GM12878 (cell line): Measurements from ENCODE around the gene XPO1. TPM values are rescaled to one million over a fixed set of nuclear protein-coding genes. Genes with fewer than 3 reads are reported as not detected.

Experiments
- ATAC-seq: fragments of 200-7000 bp; cut with Tn5 transposase; 3 replicates; pipeline ENCODE4 v1.9.1; 2020; ENCODE audit warnings: mild to moderate bottlenecking, moderate library complexity
- BruUV-seq: library from RNA; stranded (reverse); fragments of 400-500 nt; replicated peaks from 2 replicates; lab custom pipeline; 2021; lab: Mats Ljungman, UMichigan
- CTCF ChIA-PET: fragments of 300-600 bp; sonication (Branson Sonifier 250); formaldehyde crosslinking; extraction: SDS; loops from one replicate; lab custom pipeline; 2021; ENCODE audit warnings: inconsistent platforms; lab: Yijun Ruan, JAX
- POLR2A ChIA-PET: fragments of 350-600 bp; formaldehyde crosslinking; extraction: SDS; loops from one replicate; lab custom pipeline; 2021; ENCODE audit warnings: inconsistent platforms; lab: Charles Lee
- RAD21 ChIA-PET: fragments of 300-600 bp; sonication (Branson Sonifier 250); formaldehyde crosslinking; loops from one replicate; lab custom pipeline; 2023; ENCODE audit warnings: antibody characterized with exemption; ENCODE audit not compliant: unreplicated experiment; lab: Charles Lee
- SMC1A ChIA-PET: fragments of 300-600 bp; sonication (Branson Sonifier 250); formaldehyde crosslinking; loops from one replicate; lab custom pipeline; 2023; ENCODE audit not compliant: unreplicated experiment, uncharacterized antibody; lab: Charles Lee
- DNase-seq: peaks from one replicate; pipeline ENCODE4 v3.0.0-alpha.2; 2011; ENCODE audit warnings: low read depth, low spot score
- FAIRE-seq: peaks from 3 replicates; lab custom pipeline; 2011; peaks lifted over from hg19 to GRCh38; lab: Jason Lieb, UNC
- H2AFZ ChIP-seq: 2 replicates; pipeline ENCODE4 v1.6.0; 2011; ENCODE audit warnings: low read depth, low read length, control low read depth; ENCODE audit not compliant: control insufficient read depth
- H3K27ac ChIP-seq: 2 replicates; pipeline ENCODE4 v1.5.1; 2011; ENCODE audit warnings: control low read depth; ENCODE audit not compliant: control insufficient read depth, insufficient read depth
- H3K27me3 ChIP-seq, 2 experiments: replicated peaks in 1 of 2; 2 replicates each; pipeline versions ENCODE4 v1.6.0 to v1.6.1; 2011; ENCODE audit warnings: low read length in 1 of 2; ENCODE audit not compliant: control insufficient read depth in 2 of 2, insufficient read depth in 2 of 2
- H3K36me3 ChIP-seq, 2 experiments: 2 replicates each; pipeline ENCODE4 v1.5.1; 2011; ENCODE audit warnings: low read length in 1 of 2; ENCODE audit not compliant: control insufficient read depth in 2 of 2, insufficient read depth in 2 of 2
- H3K4me1 ChIP-seq: 2 replicates; pipeline ENCODE4 v1.6.1; 2011; ENCODE audit warnings: mild to moderate bottlenecking, low read length, moderate library complexity, mixed read lengths; ENCODE audit not compliant: control insufficient read depth, insufficient read depth
- H3K4me2 ChIP-seq: 2 replicates; pipeline ENCODE4 v1.6.0; 2011; ENCODE audit warnings: control low read depth; ENCODE audit not compliant: control insufficient read depth, insufficient read depth
- H3K4me3 ChIP-seq: fragments of 200-600 bp; sonication (generic); 2 replicates; pipeline ENCODE4 v1.5.1; 2016
- H3K79me2 ChIP-seq: 2 replicates; pipeline ENCODE4 v1.6.0; 2011; ENCODE audit warnings: low read length; ENCODE audit not compliant: control insufficient read depth, insufficient read depth
- H3K9ac ChIP-seq: 2 replicates; pipeline ENCODE4 v1.8.0; 2011; ENCODE audit warnings: low read length, control low read depth, mixed read lengths; ENCODE audit not compliant: control insufficient read depth, insufficient read depth
- H3K9me3 ChIP-seq: replicated peaks from 3 replicates; pipeline ENCODE4 v1.5.1; 2011; ENCODE audit warnings: mild to moderate bottlenecking, low read length; ENCODE audit not compliant: control insufficient read depth, insufficient read depth
- H4K20me1 ChIP-seq: 2 replicates; pipeline ENCODE4 v1.6.0; 2011; ENCODE audit not compliant: control insufficient read depth, insufficient read depth
- CBX3 ChIP-seq: fragments of 200-600 bp; sonication (generic); IDR thresholded peaks from 2 replicates; pipeline ENCODE4 v1.6.1; 2016; ENCODE audit warnings: low read depth, borderline replicate concordance
- GATAD2B ChIP-seq: fragments of 450-650 bp; conservative IDR thresholded peaks from 2 replicates; pipeline ENCODE4 v1.6.1; 2017; ENCODE audit warnings: low read depth, mild to moderate bottlenecking, moderate library complexity
- MEF2A ChIP-seq: IDR thresholded peaks from 2 replicates; pipeline ENCODE4 v1.6.1; 2011; ENCODE audit warnings: low read depth, mild to moderate bottlenecking, low read length, moderate library complexity; ENCODE audit not compliant: insufficient read depth
- SRF ChIP-seq, 2 experiments: IDR thresholded peaks; 2 replicates each; pipeline ENCODE4 v1.6.1; 2011; ENCODE audit warnings: low read depth in 2 of 2, low read length in 2 of 2, mild to moderate bottlenecking in 1 of 2, moderate library complexity in 1 of 2
- TARDBP ChIP-seq: IDR thresholded peaks from 2 replicates; pipeline ENCODE4 v1.6.1; 2016; ENCODE audit warnings: borderline replicate concordance
- WGBS: methylation state at CpG from one replicate; pipeline ENCODE4 v1.1.6; 2016; ENCODE audit warnings: low lambda C conversion rate; ENCODE audit not compliant: insufficient replicate concordance, insufficient coverage; ENCODE audit errors: missing lambda C conversion rate; 5-methylcytosine and 5-hydroxymethylcytosine counted together
- in situ Hi-C: fragments of 300-500 bp; cut with MboI; formaldehyde crosslinking; loops from 9 replicates; pipeline ENCODE4 v1.14.3; 2018; ENCODE audit warnings: mixed read lengths
- intact Hi-C: fragments of 100-400 bp; cut with micrococcal nuclease; formaldehyde crosslinking; loops from one replicate; pipeline ENCODE4 v1.14.2; 2022; ENCODE audit not compliant: unreplicated experiment
- polyA plus RNA-seq, 11 experiments: library from polyadenylated mRNA; depleted of rRNA in 4 of 11; unstranded in 6 of 11; stranded (reverse) in 5 of 11; fragments of >200 nt; fragmentation: Nextera tagmentation in 4 of 11; fragmentation: Illumina TruSeq in 1 of 11; extraction: Ambion mirVana in 4 of 11; extraction: Trizol in 1 of 11; gene quantifications; 1 replicate in 1 of 11; 2 replicates in 10 of 11; pipeline versions ENCODE4 v1.2.1 to v1.2.3, GENCODE V29; 2011 to 2016; ENCODE audit warnings: inconsistent platforms in 2 of 11, missing spikeins in 2 of 11, low read depth in 1 of 11
- total RNA-seq, 4 experiments: library from RNA; depleted of rRNA in 3 of 4; stranded (reverse); fragments of >200 nt in 3 of 4; fragmentation: Illumina TruSeq in 1 of 4; extraction: Trizol in 1 of 4; gene quantifications; 2 replicates each; pipeline versions ENCODE4 v1.2.1 to v1.2.3, GENCODE V29; 2013 to 2021
- TF ChIP-seq, protein P1 (sequence below): fragments of 450-650 bp; IDR thresholded peaks from 2 replicates; pipeline ENCODE4 v1.6.1; 2017; ENCODE audit warnings: mild to moderate bottlenecking, low read depth, inconsistent platforms; ENCODE audit not compliant: poor library complexity, severe bottlenecking
- TF ChIP-seq, protein P2 (sequence below): fragments of 450-650 bp; IDR thresholded peaks from 2 replicates; pipeline ENCODE4 v1.6.1; 2017; ENCODE audit warnings: mild to moderate bottlenecking, moderate library complexity
- TF ChIP-seq, protein P3 (sequence below): fragments of 450-650 bp; IDR thresholded peaks from 2 replicates; pipeline ENCODE4 v1.6.1; 2018; ENCODE audit warnings: borderline replicate concordance, mild to moderate bottlenecking; ENCODE audit not compliant: partially characterized antibody

XPO1 gene
- total and polyA plus RNA-seq, 10 of the 15 experiments (the other 5 are each of a cell fraction or from before 2014, with no cell fraction given), result 57.3 to 216 (median 153) TPM

DNA sequence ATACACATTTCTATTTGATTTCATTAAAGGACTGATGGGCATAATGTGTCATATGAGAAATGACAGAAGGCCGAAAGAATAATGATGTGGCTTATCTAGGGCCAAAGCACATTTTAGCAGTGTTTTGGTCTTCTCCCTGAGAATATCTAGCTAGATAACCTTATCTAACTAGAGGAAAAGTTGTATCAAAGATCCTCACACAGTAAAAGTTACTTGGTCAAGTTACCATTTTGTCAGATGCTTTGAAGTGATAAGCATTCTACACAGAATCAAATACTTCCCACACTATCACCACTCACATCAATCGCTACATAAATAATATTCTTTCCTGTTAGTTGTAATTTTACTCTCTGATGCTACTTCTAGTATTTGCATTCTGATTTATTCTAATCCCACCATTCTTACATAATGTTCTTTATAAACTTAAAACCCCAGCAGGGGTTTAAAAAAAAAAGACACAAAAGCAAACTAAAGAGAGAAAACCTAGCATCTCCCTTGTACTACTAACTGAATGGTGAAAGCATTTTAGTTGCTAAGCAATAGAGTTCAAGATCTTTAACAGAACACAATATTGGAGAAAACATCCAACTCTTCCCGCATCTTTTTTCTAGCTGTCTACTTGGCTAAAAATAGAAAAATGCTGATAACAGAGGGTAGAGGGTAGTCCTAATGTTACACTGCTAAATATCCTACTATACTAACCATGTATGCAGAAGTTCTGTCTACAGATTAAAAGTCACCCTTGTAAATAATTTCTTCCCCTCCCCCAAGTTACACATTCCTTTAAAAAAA, 8.0 kb downstream of the XPO1 start:
- H3K79me2 ChIP-seq, result peaks cover 96% of the 10 kb centered on the region
- ChIA-PET SMC1A (interaction anchor here (0.6 to 2.0 kb wide), 9 partner anchors 9 to 556 kb away, joined by 3 to 9 read pairs (median 4); no protein-coding TSS in a partner anchor), RAD21 (no interaction called here), CTCF (interaction anchor here (0.6 to 2.7 kb wide), 6 partner anchors 23 to 1244 kb away, joined by 3 to 11 read pairs (median 4); no protein-coding TSS in a partner anchor), POLR2A (interaction anchor here (0.6 to 0.8 kb wide), 3 partner anchors 9 to 79 kb away, joined by 3 to 6 read pairs (median 3); no protein-coding TSS in a partner anchor)
- H3K36me3 ChIP-seq, result peaks cover 2 to 8% of the 10 kb centered on the region in 2 experiments; a peak in 2 of 4 replicates
- no peaks in the 10 kb centered on the region for H3K9me3 ChIP-seq
- in situ Hi-C loops (no loop called here), intact Hi-C loops (loop anchor here (10.0 kb wide), 2 partner anchors 125 to 235 kb away; no protein-coding TSS in a partner anchor)
- H3K27me3 ChIP-seq, result no peaks in the 10 kb centered on the region
- 80% methylated on average over 3 of the region's 3 CpGs for WGBS
- BruUV-seq, result TSS peak; percentile 18
- no peak overlapping the region for H3K27ac ChIP-seq
- ATAC-seq (no peak), FAIRE-seq (no peak), DNase-seq (no peak)
- 0 out of 2 replicates have a peak, but pooled peaks cover 5% of the 10 kb centered on the region for H3K4me1 ChIP-seq
- 0 out of 2 replicates have a peak overlapping the region, but pooled peaks have one; percentile 0 for H3K4me3 ChIP-seq
- no peak overlapping the region for H2AFZ ChIP-seq
- H4K20me1 ChIP-seq, result no peaks in the 10 kb centered on the region
- H3K4me2 ChIP-seq, result peak overlapping the region; percentile 25; the same call in 1 of the 2 replicates
- TF ChIP-seq GATAD2B (no peak), MEF2A (no peak), SRF (IDR thresholded peaks at IDR 0.05; ENCODE audit: low read depth in 2 of 2, low read length in 2 of 2) (no peak), TARDBP (no peak), CBX3 (no peak)
- TF ChIP-seq, protein P1, sequence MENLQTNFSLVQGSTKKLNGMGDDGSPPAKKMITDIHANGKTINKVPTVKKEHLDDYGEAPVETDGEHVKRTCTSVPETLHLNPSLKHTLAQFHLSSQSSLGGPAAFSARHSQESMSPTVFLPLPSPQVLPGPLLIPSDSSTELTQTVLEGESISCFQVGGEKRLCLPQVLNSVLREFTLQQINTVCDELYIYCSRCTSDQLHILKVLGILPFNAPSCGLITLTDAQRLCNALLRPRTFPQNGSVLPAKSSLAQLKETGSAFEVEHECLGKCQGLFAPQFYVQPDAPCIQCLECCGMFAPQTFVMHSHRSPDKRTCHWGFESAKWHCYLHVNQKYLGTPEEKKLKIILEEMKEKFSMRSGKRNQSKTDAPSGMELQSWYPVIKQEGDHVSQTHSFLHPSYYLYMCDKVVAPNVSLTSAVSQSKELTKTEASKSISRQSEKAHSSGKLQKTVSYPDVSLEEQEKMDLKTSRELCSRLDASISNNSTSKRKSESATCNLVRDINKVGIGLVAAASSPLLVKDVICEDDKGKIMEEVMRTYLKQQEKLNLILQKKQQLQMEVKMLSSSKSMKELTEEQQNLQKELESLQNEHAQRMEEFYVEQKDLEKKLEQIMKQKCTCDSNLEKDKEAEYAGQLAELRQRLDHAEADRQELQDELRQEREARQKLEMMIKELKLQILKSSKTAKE, result no peak
- TF ChIP-seq, protein P2, sequence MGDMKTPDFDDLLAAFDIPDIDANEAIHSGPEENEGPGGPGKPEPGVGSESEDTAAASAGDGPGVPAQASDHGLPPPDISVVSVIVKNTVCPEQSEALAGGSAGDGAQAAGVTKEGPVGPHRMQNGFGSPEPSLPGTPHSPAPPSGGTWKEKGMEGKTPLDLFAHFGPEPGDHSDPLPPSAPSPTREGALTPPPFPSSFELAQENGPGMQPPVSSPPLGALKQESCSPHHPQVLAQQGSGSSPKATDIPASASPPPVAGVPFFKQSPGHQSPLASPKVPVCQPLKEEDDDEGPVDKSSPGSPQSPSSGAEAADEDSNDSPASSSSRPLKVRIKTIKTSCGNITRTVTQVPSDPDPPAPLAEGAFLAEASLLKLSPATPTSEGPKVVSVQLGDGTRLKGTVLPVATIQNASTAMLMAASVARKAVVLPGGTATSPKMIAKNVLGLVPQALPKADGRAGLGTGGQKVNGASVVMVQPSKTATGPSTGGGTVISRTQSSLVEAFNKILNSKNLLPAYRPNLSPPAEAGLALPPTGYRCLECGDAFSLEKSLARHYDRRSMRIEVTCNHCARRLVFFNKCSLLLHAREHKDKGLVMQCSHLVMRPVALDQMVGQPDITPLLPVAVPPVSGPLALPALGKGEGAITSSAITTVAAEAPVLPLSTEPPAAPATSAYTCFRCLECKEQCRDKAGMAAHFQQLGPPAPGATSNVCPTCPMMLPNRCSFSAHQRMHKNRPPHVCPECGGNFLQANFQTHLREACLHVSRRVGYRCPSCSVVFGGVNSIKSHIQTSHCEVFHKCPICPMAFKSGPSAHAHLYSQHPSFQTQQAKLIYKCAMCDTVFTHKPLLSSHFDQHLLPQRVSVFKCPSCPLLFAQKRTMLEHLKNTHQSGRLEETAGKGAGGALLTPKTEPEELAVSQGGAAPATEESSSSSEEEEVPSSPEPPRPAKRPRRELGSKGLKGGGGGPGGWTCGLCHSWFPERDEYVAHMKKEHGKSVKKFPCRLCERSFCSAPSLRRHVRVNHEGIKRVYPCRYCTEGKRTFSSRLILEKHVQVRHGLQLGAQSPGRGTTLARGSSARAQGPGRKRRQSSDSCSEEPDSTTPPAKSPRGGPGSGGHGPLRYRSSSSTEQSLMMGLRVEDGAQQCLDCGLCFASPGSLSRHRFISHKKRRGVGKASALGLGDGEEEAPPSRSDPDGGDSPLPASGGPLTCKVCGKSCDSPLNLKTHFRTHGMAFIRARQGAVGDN, result no peak
- TF ChIP-seq, protein P3, sequence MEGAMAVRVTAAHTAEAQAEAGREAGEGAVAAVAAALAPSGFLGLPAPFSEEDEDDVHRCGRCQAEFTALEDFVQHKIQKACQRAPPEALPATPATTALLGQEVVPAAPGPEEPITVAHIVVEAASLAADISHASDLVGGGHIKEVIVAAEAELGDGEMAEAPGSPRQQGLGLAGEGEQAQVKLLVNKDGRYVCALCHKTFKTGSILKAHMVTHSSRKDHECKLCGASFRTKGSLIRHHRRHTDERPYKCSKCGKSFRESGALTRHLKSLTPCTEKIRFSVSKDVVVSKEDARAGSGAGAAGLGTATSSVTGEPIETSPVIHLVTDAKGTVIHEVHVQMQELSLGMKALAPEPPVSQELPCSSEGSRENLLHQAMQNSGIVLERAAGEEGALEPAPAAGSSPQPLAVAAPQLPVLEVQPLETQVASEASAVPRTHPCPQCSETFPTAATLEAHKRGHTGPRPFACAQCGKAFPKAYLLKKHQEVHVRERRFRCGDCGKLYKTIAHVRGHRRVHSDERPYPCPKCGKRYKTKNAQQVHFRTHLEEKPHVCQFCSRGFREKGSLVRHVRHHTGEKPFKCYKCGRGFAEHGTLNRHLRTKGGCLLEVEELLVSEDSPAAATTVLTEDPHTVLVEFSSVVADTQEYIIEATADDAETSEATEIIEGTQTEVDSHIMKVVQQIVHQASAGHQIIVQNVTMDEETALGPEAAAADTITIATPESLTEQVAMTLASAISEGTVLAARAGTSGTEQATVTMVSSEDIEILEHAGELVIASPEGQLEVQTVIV, result no peak
- H3K9ac ChIP-seq, result no peak overlapping the region
